GM12891 (cell line): ENCODE measurements around the gene EMID1.
A peak's percentile ranks its signal among the peaks of the same experiment; 100 is the strongest.

Experiments used
- DNase-seq: peaks from one replicate; pipeline ENCODE4 v3.0.0; 2011; ENCODE audit warnings: low spot score; ENCODE audit not compliant: insufficient read length
- FAIRE-seq: peaks from 2 replicates; lab custom pipeline; 2011; peaks lifted over from hg19 to GRCh38; lab: Jason Lieb, UNC
- PAX5 ChIP-seq: IDR thresholded peaks from 2 replicates; pipeline ENCODE4 v1.6.1; 2011; ENCODE audit warnings: low read length, moderate library complexity, mild to moderate bottlenecking; ENCODE audit not compliant: insufficient read depth, severe bottlenecking
- POLR2A ChIP-seq: IDR thresholded peaks from 2 replicates; pipeline ENCODE4 v1.6.1; 2011; ENCODE audit warnings: low read depth, low read length, control low read depth
- POLR2AphosphoS5 ChIP-seq: IDR thresholded peaks from 2 replicates; pipeline ENCODE4 v1.6.1; 2011; ENCODE audit warnings: low read depth, low read length, control low read depth
- POU2F2 ChIP-seq: IDR thresholded peaks from 2 replicates; pipeline ENCODE4 v1.6.1; 2011; ENCODE audit warnings: low read depth, mild to moderate bottlenecking, control low read depth, low read length, moderate library complexity
- SPI1 ChIP-seq: IDR thresholded peaks from 2 replicates; pipeline ENCODE4 v1.6.1; 2011; ENCODE audit warnings: low read depth, low read length, control low read depth
- TAF1 ChIP-seq: IDR thresholded peaks from 2 replicates; pipeline ENCODE4 v1.6.1; 2011; ENCODE audit warnings: low read depth, low read length, control low read depth

Gene EMID1

GRCh38 chr22:29300807-29301601, 95.3 kb downstream of the EMID1 start:
- DNase-seq (no peak), FAIRE-seq (no peak)
- TF ChIP-seq SPI1, result no peak
- TF ChIP-seq POLR2A, result peak; percentile 89; the same call in 1 of the 2 replicates
- TF ChIP-seq POU2F2, result peak; percentile 91
- peak; percentile 93 for TF ChIP-seq POLR2AphosphoS5

DNA sequence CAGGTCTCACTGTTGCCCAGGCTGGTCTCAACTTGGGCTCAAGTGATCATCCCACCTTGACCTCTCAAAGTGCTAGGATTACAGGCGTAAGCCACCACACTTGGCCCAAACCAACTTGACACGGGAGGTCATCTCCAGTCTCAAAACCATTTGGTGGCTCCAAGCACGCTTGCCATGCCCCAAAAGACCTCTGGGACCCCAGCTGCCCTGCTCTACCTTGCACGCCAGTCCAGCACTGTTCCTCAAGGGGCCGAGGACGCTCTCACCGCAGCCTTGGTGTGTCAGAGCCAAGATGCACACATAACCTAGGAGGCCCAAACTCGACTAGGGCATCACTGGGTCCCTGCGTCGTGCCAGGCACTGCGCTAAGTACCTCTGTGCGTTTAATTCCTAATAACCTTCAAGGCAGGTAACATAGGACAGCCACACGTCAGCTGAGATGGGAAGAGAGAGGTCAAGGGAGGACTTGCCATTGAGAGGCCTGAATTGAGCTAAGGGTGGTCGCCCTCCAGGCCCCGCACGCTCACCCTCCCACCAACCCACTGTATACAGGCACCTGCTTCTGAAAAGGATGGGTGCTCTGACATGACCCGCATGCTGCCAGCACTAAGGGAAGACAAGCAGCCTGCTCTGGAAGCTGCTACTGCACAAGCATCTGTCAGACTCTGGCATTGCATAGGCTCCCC, 96.2 kb downstream of the EMID1 start:
- DNase-seq, result no peak
- FAIRE-seq, result peak; percentile 13
- TF ChIP-seq POU2F2 (no peak), POLR2AphosphoS5 (no peak; the same call in 1 of the 2 replicates), PAX5 (no peak), SPI1 (no peak), POLR2A (no peak), TAF1 (no peak)

- FAIRE-seq, result no peak
- DNase-seq, result no peak
- TF ChIP-seq PAX5 (no peak), TAF1 (no peak), POU2F2 (no peak)
These were observed 96.6 kb downstream of the EMID1 start for GRCh38 chr22:29302402-29302680.

DNA sequence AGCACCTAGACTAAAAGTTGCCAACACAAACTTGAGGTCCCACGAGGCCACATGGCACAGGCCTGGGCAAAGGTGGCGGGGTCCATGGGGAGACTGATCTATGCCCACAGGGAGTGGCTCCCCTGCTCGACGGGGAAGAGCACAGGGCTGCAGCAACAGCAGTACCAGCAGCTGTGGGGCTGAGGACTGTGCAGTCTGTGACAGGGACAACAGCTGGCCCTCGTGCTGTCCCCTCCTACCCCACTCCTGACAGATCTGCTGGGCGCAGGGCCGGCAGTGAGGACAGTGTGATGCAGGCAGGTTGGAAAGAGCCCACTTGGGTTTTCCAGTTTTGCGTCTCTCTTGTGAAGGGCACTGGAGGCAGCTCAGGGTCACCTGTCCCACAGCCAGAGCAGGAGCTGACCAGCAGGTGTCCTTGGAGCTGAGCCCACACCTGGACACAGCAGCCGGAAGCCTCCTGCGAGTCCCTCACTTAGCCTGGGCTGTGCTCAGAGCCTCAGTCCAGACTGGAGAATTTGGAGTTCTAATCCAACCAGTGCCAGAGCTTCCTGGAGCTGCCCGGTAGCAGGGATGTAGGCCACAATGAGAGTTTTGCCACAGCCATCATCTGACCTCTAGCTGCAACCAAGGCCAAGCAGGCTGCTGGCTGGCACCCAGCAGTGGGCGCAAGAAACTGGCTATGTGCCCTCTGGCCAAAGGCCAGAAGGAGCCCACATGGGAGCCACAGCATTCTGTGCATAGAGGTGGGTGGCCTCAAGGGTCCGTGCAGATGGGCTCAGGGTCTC, 97.2 kb downstream of the EMID1 start:
- no peak for DNase-seq
- no peak for TF ChIP-seq POU2F2
- no peak for FAIRE-seq

GRCh38 chr22:29305836-29306174, 100.1 kb downstream of the EMID1 start:
- DNase-seq, result no peak
- FAIRE-seq, result no peak
- TF ChIP-seq PAX5 (no peak), POLR2AphosphoS5 (no peak), POLR2A (no peak), SPI1 (no peak), POU2F2 (no peak), TAF1 (no peak)

DNA sequence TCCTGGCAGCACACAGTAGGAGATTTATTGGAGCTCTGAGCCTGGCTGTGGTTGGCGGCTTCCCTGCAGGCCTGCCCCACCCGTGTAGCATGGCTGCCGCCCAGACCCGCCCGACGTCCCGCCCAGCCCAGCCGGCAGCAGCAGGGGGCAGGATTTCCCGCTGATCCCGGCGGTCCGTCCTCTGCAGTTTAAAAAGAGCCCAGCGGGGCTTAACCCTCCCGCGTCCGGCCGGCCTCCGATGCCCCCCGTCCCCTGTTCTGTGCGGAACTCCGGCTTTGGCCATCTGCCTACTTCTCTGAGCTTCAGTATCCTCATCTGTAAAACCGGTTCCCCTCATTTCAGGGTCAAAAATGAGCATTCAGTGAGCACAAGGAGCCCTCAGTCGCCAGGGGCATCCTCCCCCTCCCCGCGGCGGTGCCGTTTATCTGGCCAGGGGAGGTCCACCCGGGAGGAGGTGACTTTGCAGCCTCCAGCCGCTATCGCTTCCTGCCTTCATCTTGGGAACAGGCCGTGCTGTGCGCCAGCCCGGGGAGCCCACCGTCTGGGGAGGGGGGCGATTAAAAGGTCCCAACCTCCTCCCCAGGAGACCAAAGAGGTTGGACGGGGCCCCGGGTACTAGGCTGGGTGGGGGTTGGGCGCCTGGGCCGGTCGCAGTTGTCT, 100.6 kb downstream of the EMID1 start, which contains the start of gene GAS2L1:
TSS of gene GAS2L1 (plus strand) at position 476 of the 660 bp plus-strand sequence. CDS start 1,456 bp downstream, outside the sequence.
- TF ChIP-seq POLR2A, result no peak
- TF ChIP-seq POLR2AphosphoS5, result no peak
- TF ChIP-seq POU2F2, result no peak
- TF ChIP-seq PAX5, result no peak
- no peak for TF ChIP-seq TAF1
- no peak for TF ChIP-seq SPI1
- DNase-seq (peak; percentile 73), FAIRE-seq (peak; percentile 83)

- FAIRE-seq, result no peak
- TF ChIP-seq PAX5, result no peak
- DNase-seq, result peak; percentile 59
These were observed 101.3 kb downstream of the EMID1 start for GRCh38 chr22:29306835-29307595.

- TF ChIP-seq POLR2A, result no peak
- TF ChIP-seq POU2F2, result no peak
- TF ChIP-seq TAF1, result no peak
- no peak for TF ChIP-seq POLR2AphosphoS5
- TF ChIP-seq PAX5, result no peak
- TF ChIP-seq SPI1, result no peak
- no peak for FAIRE-seq
- DNase-seq, result no peak
These were observed 102.0 kb downstream of the EMID1 start for GRCh38 chr22:29307596-29308147.
